Calu3 (cell line): ENCODE results near the gene PPP3CA. TPM values are rescaled to one million over a fixed set of nuclear protein-coding genes. Genes with fewer than 3 reads are reported as not detected.

Source experiments
- BruUV-seq: library from RNA; stranded (reverse); fragments of 400-500 nt; replicated peaks from 2 replicates; lab custom pipeline; 2021; lab: Mats Ljungman, UMichigan
- CTCF ChIA-PET: fragments of 300-600 bp; sonication (Branson Sonifier 250); formaldehyde crosslinking; loops from one replicate; lab custom pipeline; 2022; ENCODE audit warnings: antibody characterized with exemption; lab: Charles Lee
- DNase-seq: peaks from one replicate; pipeline ENCODE4 v3.0.0; 2022
- H3K27ac Mint-ChIP-seq: one replicate; pipeline ENCODE4 v1.8.0; 2022; ENCODE audit warnings: mixed read lengths; ENCODE audit not compliant: unreplicated experiment
- H3K27me3 Mint-ChIP-seq: one replicate; pipeline ENCODE4 v1.8.0; 2022; ENCODE audit warnings: mixed read lengths; ENCODE audit not compliant: unreplicated experiment
- H3K36me3 Mint-ChIP-seq: one replicate; pipeline ENCODE4 v1.8.0; 2022; ENCODE audit warnings: mild to moderate bottlenecking, moderate library complexity, mixed read lengths; ENCODE audit not compliant: insufficient read depth, unreplicated experiment
- H3K4me1 Mint-ChIP-seq: one replicate; pipeline ENCODE4 v1.8.0; 2022; ENCODE audit warnings: mild to moderate bottlenecking, low read depth, mixed read lengths; ENCODE audit not compliant: unreplicated experiment
- H3K4me3 Mint-ChIP-seq: one replicate; pipeline ENCODE4 v1.8.0; 2022; ENCODE audit warnings: mild to moderate bottlenecking, low read depth, moderate library complexity, mixed read lengths; ENCODE audit not compliant: unreplicated experiment
- H3K9me3 Mint-ChIP-seq: one replicate; pipeline ENCODE4 v1.8.0; 2022; ENCODE audit warnings: low read depth, mixed read lengths; ENCODE audit not compliant: unreplicated experiment
- CTCF ChIP-seq: fragments of 200-600 bp; IDR thresholded peaks from one replicate; pipeline ENCODE4 v1.8.0; 2022; ENCODE audit warnings: antibody characterized with exemption; ENCODE audit not compliant: unreplicated experiment
- intact Hi-C: fragments of 100-400 bp; cut with micrococcal nuclease; formaldehyde crosslinking; loops from one replicate; pipeline ENCODE4 v1.10.0; 2022; ENCODE audit not compliant: unreplicated experiment
- total RNA-seq: library from RNA; stranded (reverse); gene quantifications from 2 replicates; pipeline ENCODE4 v1.2.3, GENCODE V29; 2022

PPP3CA gene
- total RNA-seq, 1 experiment from 2014 or later: 33.7 TPM

GRCh38 chr4:101190751-101191150 lies 156.6 kb downstream of the PPP3CA start:
- no peaks in the 10 kb centered on the region for H3K36me3 Mint-ChIP-seq
- H3K9me3 Mint-ChIP-seq: no peaks in the 10 kb centered on the region
- no peaks in the 10 kb centered on the region for H3K27me3 Mint-ChIP-seq
- no peak for TF ChIP-seq CTCF
- intact Hi-C loops: no loop called here
- CTCF ChIA-PET: interaction anchor here (0.8 kb wide), 1 partner anchor 55 kb away, joined by 4 read pairs; no protein-coding TSS in a partner anchor
- H3K4me1 Mint-ChIP-seq: peaks cover 8% of the 10 kb centered on the region
- no peak overlapping the region for H3K27ac Mint-ChIP-seq
- H3K4me3 Mint-ChIP-seq: no peak overlapping the region
- no peak for DNase-seq
- no TSS peak for BruUV-seq

DNA sequence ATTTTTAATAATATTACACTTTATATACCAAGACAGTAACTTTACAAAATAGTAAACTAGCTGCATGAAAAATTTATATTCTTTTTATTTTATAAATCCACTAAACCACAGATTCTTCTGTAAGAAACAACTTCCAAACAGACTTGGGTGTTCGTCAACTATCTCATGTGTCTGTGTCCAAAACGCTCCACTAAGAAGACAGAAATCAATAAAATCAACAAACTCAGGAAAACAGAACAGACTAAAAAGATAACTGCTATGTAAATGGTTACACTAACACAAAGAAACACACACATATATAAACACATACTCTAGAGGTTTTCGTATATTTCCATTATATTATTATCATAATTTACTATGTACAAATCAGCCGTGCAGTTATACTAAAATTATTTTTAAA lies 158.4 kb downstream of the PPP3CA start:
- Mint-ChIP-seq H3K9me3 (no peaks in the 10 kb centered on the region), H3K27me3 (no peaks in the 10 kb centered on the region), H3K27ac (no peak overlapping the region), H3K4me3 (no peak overlapping the region), H3K4me1 (peaks cover 12% of the 10 kb centered on the region), H3K36me3 (no peaks in the 10 kb centered on the region)
- no peak for DNase-seq
- CTCF ChIA-PET: no interaction called here
- intact Hi-C loops: loop anchor here (5.0 kb wide), 2 partner anchors 153 to 543 kb away; no protein-coding TSS in a partner anchor
- BruUV-seq: no TSS peak
- no peak for TF ChIP-seq CTCF

DNA sequence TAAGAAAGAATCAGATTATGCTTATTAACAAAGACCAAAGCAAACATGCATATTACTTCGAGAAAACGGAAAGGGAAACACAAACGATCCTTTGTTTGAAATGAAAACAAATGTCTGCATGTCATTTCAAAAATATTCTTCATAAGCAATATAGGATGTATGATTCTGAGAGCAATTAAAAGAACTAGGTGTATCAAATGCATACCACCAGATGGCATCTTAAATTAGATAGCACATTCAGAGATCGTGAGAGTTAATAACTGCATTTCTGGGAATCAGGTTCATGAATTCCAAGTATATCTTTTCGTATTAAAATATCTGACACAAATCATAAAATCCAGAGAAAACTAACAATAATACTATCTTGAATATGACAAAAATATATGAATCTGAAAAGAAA lies 159.5 kb downstream of the PPP3CA start:
- intact Hi-C loops: loop anchor here (5.0 kb wide), 2 partner anchors 154 to 544 kb away; no protein-coding TSS in a partner anchor
- TF ChIP-seq CTCF: peak; percentile 15
- H3K4me1 Mint-ChIP-seq: peaks cover 18% of the 10 kb centered on the region
- no TSS peak for BruUV-seq
- no peak overlapping the region for H3K4me3 Mint-ChIP-seq
- DNase-seq: no peak
- no peaks in the 10 kb centered on the region for H3K36me3 Mint-ChIP-seq
- H3K27ac Mint-ChIP-seq: no peak overlapping the region
- CTCF ChIA-PET: no interaction called here
- H3K27me3 Mint-ChIP-seq: no peaks in the 10 kb centered on the region
- no peaks in the 10 kb centered on the region for H3K9me3 Mint-ChIP-seq

DNA sequence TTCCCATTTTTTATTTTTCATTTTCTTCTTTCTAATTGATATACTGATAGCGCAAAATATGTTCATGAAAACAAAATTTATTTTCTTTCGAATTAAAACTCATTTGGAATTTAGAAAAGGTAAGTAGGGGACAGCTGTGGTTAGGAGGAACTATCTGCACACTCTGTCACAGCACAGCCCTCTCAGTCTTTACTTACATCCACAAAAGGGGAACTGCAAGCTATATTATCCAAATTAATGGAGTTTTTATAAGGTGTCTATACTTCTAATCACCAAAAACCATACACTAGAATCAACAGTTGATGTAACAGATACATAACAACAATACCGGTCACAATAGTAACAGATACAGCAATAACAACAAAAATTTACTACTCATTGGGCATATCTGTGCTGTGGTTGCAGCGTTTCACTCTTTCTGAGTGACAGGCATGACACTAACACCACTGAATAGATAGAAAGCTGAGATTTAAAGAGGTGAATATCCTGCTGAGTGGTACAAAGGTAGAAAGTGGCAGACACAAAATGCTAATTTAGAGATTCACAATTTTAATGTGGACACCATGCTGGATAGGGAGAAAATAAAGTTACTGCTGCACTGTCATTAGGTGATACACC lies 160.7 kb downstream of the PPP3CA start:
- CTCF ChIA-PET: no interaction called here
- intact Hi-C loops: loop anchor here (5.0 kb wide), 2 partner anchors 156 to 546 kb away; no protein-coding TSS in a partner anchor

More for the DNA sequence above, 160.7 kb downstream of the PPP3CA start:
- H3K27me3 Mint-ChIP-seq: no peaks in the 10 kb centered on the region
- H3K4me1 Mint-ChIP-seq: peaks cover 18% of the 10 kb centered on the region
- no TSS peak for BruUV-seq
- no peaks in the 10 kb centered on the region for H3K9me3 Mint-ChIP-seq
- H3K36me3 Mint-ChIP-seq: no peaks in the 10 kb centered on the region
- no peak overlapping the region for H3K4me3 Mint-ChIP-seq
- H3K27ac Mint-ChIP-seq: no peak overlapping the region
- TF ChIP-seq CTCF: no peak
- DNase-seq: no peak
